GM18508 (cell line): ENCODE data around the gene OSR1.

Source experiments
- ATAC-seq: cut with Tn5 transposase; IDR thresholded peaks from one replicate; pipeline ENCODE4 v1.9.1; 2021; ENCODE audit warnings: moderate number of reproducible peaks; ENCODE audit not compliant: insufficient read depth, unreplicated experiment

The OSR1 gene

DNA sequence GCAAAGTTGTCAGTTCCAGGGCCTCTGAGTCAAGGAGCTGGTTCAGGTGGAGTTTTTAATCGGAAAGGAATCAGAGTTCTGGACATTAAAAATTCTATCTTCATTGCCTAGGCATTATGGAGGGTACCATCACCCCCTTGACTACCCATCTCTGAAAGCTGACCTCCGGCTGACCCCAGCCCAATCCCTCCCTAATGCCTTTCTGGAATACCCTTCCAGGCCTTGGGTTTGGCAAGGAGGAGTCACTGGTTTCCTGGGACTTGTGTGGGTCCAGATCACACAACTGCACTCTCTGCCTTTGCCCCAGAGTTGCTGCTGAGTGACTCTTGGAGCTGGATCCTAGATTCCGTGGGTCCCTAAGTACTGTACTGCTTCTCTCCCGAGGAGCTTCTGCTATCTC lies 1.0 kb upstream of the OSR1 start:
- no peak for ATAC-seq

DNA sequence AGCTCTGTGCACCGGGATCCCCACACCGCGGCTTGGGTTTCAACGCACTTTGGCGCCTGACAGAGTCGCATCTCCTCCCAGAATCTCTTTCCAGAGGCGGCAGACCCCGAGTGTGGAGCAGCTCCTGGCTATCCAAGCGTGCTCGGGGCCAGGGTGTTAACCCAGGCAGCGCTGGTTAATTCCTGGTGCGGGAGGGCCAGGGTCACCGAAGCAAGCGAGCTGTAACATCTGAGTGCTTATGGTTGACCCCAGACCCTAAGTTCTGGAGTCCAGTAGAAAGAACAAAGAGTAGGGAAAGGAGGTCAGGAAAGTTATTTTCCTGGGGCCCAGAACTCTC lies 566 bp upstream of the OSR1 start:
- no peak for ATAC-seq

DNA sequence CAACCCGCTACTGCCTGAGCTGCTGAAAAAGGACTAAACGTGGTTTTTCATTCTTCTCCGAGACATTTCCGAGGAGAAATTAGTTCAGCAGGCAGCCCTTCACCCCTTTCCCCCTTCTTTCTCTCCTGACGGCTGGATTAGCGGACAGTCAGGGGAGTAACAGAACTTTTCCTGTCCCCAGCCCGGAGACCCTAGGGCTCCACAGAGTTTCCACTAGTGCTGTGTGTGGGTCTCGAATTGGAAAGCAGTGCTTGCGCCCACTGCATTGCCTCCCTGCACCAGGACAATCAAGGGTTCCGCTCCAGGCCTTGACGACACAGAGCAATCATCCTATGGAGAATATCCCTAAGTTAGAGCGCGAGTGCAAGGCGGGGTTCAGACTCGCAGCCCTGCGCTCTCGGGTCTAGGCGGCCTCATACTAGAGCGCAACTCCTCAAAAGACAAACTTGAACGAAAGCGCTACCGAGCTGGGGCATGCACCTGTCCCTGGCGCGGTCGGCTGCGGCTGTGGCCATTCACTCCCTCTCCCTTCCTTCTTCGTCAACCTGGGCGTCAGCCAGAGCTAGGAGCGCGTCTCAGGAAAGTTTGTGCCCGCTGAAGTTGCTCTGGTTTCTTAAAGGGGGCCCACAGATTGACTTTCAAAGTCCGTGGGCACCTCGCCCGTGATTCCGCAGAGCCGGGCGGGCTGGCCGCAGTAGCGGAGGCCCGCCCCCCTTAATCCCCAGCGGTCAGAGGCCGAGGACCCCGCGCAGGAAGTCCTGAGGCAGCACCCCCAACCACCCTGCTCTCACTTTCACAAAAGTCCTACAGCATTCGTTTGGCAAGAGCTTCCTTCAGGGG lies 801 bp downstream of the OSR1 start:
- ATAC-seq, result no peak

- ATAC-seq, result no peak
Measured at GRCh38 chr2:19356545-19357401, 1.6 kb downstream of the OSR1 start.

GRCh38 chr2:19355931-19356544 lies 2.4 kb downstream of the OSR1 start:
- no peak for ATAC-seq

GRCh38 chr2:19355416-19355821 lies 3.0 kb downstream of the OSR1 start:
- no peak for ATAC-seq

DNA sequence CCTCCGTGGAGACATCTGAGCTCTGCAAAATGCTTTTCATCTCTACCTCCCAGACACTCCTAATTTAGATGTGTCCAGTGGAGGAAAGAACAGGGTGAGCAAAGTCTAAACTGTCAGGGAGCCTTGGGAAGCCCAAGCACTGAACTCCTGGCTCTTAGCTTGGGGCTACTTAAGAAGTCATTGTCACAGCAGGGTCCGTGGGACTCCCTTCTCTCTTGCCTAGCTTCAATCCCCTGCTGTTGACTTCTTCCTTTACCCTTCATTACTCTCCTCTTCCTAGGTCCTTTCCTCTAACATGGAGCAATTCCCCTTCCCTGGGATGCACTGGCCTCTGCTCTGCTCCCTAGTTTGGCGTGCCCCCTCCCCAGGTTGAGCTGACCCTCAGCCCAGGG lies 3.4 kb downstream of the OSR1 start:
- no peak for ATAC-seq

DNA sequence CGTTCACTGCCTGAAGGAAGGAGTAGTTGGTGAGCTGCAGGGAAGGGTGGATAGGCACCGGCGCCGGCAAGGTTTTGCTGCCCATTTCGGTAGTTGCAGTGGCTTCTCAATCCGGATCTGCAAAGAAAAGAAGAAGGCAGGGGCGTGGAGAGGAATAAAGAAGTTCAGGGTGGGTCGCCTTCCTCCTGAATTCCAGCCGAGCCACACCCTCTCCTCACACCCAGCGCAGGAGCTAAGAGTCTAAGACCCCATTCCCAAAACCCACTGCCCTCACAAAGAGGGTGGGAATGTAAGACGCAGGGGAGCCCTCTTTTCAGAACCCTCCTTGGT lies 4.7 kb downstream of the OSR1 start:
- no peak for ATAC-seq

- no peak for ATAC-seq
Measured at GRCh38 chr2:19352946-19353720, 5.3 kb downstream of the OSR1 start.

DNA sequence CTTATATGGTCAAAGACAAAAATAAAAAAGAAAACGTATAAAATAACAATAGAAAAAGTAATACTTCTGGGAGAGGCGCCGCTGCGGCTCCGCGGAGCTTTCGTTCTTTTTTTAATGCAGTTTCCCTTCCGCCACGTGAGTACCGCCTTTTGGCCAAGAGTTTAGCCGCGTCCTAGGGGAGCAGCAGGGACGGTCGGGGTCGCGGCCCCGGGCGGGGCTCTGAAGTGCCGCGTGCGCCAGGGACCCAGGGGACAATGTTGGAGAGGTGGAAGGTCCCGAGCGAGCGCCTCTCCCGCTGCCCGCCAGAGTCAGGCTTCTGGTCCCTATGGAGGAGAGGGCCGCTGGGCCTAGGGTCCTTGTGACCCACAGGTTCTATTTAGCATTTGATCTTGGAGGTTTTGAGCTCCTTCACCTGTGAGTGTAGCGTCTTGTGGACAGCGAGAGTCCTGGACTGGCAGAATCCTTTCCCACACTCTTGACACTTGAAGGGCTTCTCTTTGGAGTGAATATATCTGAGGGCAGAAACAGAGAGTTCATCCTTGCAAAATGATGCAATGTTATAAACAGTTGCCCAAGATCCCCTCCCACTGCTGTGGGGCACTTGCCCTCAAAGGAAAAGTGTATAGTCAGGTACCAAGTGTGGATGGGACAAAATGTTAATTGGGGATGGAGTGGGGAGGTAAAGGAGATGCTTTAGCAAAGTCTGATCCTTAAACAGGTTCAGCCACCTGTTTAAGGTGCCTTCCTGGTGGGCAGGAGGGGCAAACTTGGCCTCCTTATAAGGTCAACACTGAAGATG lies 6.3 kb downstream of the OSR1 start:
- ATAC-seq, result no peak

DNA sequence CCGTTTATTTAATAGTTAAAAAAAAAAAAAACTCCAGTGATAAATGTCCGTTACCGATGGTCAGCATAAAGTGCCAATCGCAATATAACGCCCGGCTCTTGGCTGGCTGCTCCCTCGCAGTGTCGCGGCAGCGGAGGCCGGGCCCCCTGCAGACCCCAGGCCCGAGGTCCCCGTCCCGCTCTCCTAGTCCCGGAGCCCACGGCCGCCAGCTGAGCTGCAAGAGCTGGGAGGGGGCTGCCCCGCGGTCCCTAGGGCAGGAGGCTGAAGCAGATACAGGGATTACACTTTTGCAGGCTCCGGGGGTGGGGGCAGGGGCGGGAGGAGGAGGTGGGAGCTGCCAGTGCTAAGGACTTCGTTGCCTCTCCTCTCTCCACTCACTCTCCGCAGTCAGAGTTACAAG lies 6.9 kb downstream of the OSR1 start:
- no peak for ATAC-seq

- ATAC-seq, result no peak
Measured at GRCh38 chr2:19350678-19351401, 7.6 kb downstream of the OSR1 start.

DNA sequence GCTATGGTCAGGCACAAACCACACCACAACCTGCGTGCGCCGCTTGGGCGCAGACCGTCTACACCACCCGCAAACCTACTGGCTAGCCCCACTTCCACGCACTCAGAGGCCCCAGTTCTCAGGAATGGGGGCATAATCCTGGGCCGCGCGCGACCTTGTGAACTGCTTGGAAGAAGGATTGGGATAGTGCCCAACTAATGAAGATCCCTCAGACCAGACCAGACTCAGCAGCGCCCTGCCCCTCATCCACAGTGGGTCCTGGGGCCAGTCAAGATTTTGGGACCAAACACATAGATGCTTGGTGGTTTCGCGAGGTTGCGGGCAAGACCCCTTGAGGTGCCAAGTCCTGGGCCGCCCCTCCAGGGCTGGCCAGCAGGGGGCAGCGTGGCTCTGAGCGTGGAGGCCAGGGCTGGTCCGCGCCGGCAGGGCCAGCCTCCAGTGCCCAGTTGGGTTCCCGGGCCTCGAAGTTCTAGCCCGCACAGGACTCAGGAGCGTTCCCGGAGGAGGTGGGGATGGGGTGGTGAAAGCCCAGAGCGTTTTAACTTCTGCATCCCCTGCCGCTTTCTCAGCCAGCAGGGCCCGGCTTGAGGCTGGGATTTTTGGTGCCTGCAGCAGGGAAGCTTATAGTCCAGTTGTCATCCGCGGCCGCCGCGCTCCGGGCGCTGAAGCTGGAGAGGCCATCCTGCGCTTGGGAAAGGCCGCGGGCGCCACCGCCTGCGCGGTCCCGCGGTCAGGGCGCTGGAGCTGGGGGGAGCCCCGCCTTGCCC lies 8.3 kb downstream of the OSR1 start:
- ATAC-seq, result no peak

- ATAC-seq, result no peak
Measured at GRCh38 chr2:19348692-19349091, 9.7 kb downstream of the OSR1 start.

DNA sequence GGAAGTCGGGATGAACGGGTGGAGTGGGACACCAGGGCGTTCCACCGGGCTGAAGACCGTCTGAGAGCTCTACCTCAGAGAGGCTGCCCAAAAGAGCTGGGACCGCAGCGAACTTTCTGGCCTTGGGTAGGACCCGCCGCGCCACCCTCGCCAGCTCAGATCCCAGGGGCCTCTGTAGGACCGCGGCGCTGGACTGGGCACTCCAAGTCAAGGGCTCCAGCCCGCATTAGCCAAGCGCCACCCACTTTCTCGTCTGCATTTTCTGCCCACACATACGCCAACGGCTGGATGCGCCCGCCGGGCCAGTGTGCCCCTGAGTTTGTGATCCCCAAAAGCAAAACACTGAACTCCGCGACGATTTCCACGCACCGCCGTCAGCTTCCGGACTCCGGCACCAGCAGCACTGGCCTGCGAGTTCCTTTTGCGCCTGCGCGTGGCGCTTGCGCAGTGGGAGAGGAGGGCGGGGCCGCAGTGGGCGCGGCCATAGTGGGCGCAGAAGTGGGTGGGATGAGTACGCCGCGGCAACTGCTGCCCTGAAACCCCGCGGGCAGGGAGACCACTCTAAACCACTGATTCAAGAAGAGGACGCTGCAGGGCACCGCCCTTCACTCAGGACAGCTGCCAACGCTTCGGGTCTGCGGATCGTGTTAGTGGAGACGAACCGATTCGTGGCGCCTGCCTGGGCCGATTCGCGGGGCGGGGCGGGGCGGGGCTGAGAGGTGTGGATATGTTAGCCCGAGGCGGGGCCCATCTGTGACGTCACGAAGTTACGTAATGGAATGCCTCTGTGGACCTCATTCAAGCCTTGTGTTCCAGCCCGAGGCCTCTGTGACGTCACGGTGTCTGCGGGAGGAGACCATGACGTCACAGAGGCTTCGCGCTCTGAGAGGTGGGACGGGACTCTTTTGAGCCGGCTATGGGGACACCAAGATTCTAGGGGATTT lies 10.5 kb downstream of the OSR1 start:
- peak; percentile 84 for ATAC-seq

GRCh38 chr2:19346983-19347618 lies 11.3 kb downstream of the OSR1 start:
- no peak for ATAC-seq

DNA sequence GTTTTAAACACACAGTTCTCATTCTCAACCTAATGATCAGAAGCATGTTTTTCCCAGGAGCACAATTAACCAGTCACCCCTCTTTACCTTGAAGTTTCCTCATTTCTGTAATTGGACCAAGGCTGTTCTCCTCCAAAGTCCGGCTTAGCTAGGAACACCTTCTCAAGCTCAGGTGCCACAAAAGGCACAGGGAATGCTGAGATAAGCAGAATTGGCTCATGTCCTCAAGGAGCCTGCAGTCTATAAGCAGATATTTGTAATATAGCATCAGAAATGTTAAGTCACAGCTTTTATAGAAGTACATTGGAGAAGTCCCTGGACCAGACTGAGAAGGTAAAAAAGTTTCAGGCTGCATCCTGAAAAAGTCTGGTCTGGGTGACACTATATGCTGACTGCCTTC lies 20.7 kb downstream of the OSR1 start:
- ATAC-seq, result no peak
